Lower lobe of right lung (tissue), 2 donors: ENCODE results near the gene CMPK2. TPM values are rescaled to one million over a fixed set of nuclear protein-coding genes. Genes with fewer than 3 reads are reported as not detected.

ENCODE experiments used
- ATAC-seq, 2 donors: fragments of 200-7000 bp; cut with Tn5 transposase; one replicate each; pipeline ENCODE4 v1.9.1; 2020 to 2022; ENCODE audit warnings: mild to moderate bottlenecking in 2 of 2, moderate library complexity in 2 of 2
- DNase-seq: peaks from one replicate; pipeline ENCODE4 v3.0.0-alpha.2; 2020
- H3K27ac ChIP-seq: fragments of 200-600 bp; one replicate; pipeline ENCODE4 v1.8.0; 2022
- H3K27me3 ChIP-seq: fragments of 200-600 bp; one replicate; pipeline ENCODE4 v1.8.0; 2022; ENCODE audit warnings: low read depth
- H3K36me3 ChIP-seq: fragments of 200-600 bp; one replicate; pipeline ENCODE4 v1.8.0; 2022; ENCODE audit warnings: mild to moderate bottlenecking
- H3K4me1 ChIP-seq: fragments of 200-600 bp; one replicate; pipeline ENCODE4 v1.8.0; 2022
- H3K4me3 ChIP-seq: fragments of 200-600 bp; one replicate; pipeline ENCODE4 v1.8.0; 2022; ENCODE audit warnings: mild to moderate bottlenecking
- H3K9me3 ChIP-seq: fragments of 200-600 bp; one replicate; pipeline ENCODE4 v1.8.0; 2022
- CTCF ChIP-seq: fragments of 200-600 bp; IDR thresholded peaks from one replicate; pipeline ENCODE4 v1.8.0; 2022; ENCODE audit warnings: antibody characterized with exemption, mild to moderate bottlenecking
- intact Hi-C: fragments of 100-400 bp; cut with DNase I; formaldehyde crosslinking; loops from one replicate; pipeline ENCODE4 v1.11.0; 2022
- total RNA-seq: library from RNA; stranded (reverse); fragmentation: NEBNext Ultra II Directional; extraction: Animal tissue kit (Norgen Biotek cat#: 25700); gene quantifications from one replicate; pipeline ENCODE4 v1.2.1, GENCODE V29; 2021
- donor health status: DM: no; HTN: yes; CAD: no; lungs with severe emphysema.

The CMPK2 gene
- total RNA-seq, 1 donor from 2014 or later: 43.3 TPM

- no peak for DNase-seq
- Histone ChIP-seq H3K4me1 (no peaks in the 10 kb centered on the region), H3K4me3 (no peak overlapping the region), H3K27me3 (no peaks in the 10 kb centered on the region), H3K36me3 (no peaks in the 10 kb centered on the region), H3K27ac (no peak overlapping the region), H3K9me3 (no peaks in the 10 kb centered on the region)
- no peak for TF ChIP-seq CTCF
- no peak for ATAC-seq
- intact Hi-C loops: no loop called here
Measured at GRCh38 chr2:6819668-6820067, 46.0 kb downstream of the CMPK2 start.

GRCh38 chr2:6818012-6818411, 47.7 kb downstream of the CMPK2 start:
- no peak for TF ChIP-seq CTCF
- Histone ChIP-seq H3K4me1 (no peaks in the 10 kb centered on the region), H3K36me3 (no peaks in the 10 kb centered on the region), H3K4me3 (no peak overlapping the region), H3K9me3 (no peaks in the 10 kb centered on the region), H3K27ac (no peak overlapping the region), H3K27me3 (no peaks in the 10 kb centered on the region)
- no peak for DNase-seq
- ATAC-seq: no peak
- intact Hi-C loops: no loop called here

- Histone ChIP-seq H3K36me3 (no peaks in the 10 kb centered on the region), H3K4me1 (no peaks in the 10 kb centered on the region), H3K9me3 (no peaks in the 10 kb centered on the region), H3K4me3 (no peak overlapping the region), H3K27ac (no peak overlapping the region), H3K27me3 (no peaks in the 10 kb centered on the region)
- DNase-seq (no peak), ATAC-seq (no peak)
- TF ChIP-seq CTCF: no peak
- intact Hi-C loops: no loop called here
Measured at GRCh38 chr2:6814869-6815268, 50.8 kb downstream of the CMPK2 start.

- H3K4me3 ChIP-seq: no peak overlapping the region
- no peak overlapping the region for H3K27ac ChIP-seq
- no peak for TF ChIP-seq CTCF
- intact Hi-C loops: no loop called here
- DNase-seq (no peak), ATAC-seq (no peak)
- no peaks in the 10 kb centered on the region for H3K36me3 ChIP-seq
- H3K27me3 ChIP-seq: no peaks in the 10 kb centered on the region
- H3K9me3 ChIP-seq: no peaks in the 10 kb centered on the region
- H3K4me1 ChIP-seq: no peaks in the 10 kb centered on the region
Measured at GRCh38 chr2:6814312-6814711, 51.4 kb downstream of the CMPK2 start.

GRCh38 chr2:6813573-6813972, 52.1 kb downstream of the CMPK2 start:
- intact Hi-C loops: no loop called here
- Histone ChIP-seq H3K4me3 (no peak overlapping the region), H3K4me1 (no peaks in the 10 kb centered on the region), H3K27ac (no peak overlapping the region), H3K36me3 (no peaks in the 10 kb centered on the region), H3K27me3 (no peaks in the 10 kb centered on the region), H3K9me3 (no peaks in the 10 kb centered on the region)
- ATAC-seq: no peak
- no peak for DNase-seq
- no peak for TF ChIP-seq CTCF
